WTC11 (cell line): Measurements from ENCODE around the gene PHC2. TPM values are rescaled to one million over a fixed set of nuclear protein-coding genes. Genes with fewer than 3 reads are reported as not detected.

ENCODE experiments used
- ATAC-seq: fragments of 200-7000 bp; cut with Tn5 transposase; 2 replicates; pipeline ENCODE4 v1.10.0; 2021; ENCODE audit warnings: mild to moderate bottlenecking, moderate library complexity
- CTCF ChIA-PET: fragments of 300-600 bp; sonication (Branson Sonifier 250); formaldehyde crosslinking; loops from one replicate; lab custom pipeline; 2021; ENCODE audit warnings: antibody characterized with exemption; lab: Charles Lee
- POLR2A ChIA-PET: fragments of 350-600 bp; sonication (Branson Sonifier 250); formaldehyde crosslinking; loops from one replicate; lab custom pipeline; 2021; ENCODE audit warnings: antibody characterized with exemption; lab: Charles Lee
- DNase-seq: peaks from one replicate; pipeline ENCODE4 v3.0.0; 2021; ENCODE audit warnings: low spot score
- H3K27ac Mint-ChIP-seq: 2 replicates; pipeline ENCODE4 v1.8.0; 2021; ENCODE audit warnings: mixed read lengths
- H3K27me3 Mint-ChIP-seq: 2 replicates; pipeline ENCODE4 v1.8.0; 2021; ENCODE audit warnings: low read depth, mild to moderate bottlenecking, moderate library complexity, mixed read lengths
- H3K36me3 Mint-ChIP-seq: 2 replicates; pipeline ENCODE4 v1.8.0; 2021; ENCODE audit warnings: mixed read lengths
- H3K4me1 Mint-ChIP-seq: 2 replicates; pipeline ENCODE4 v1.8.0; 2022; ENCODE audit warnings: mixed read lengths
- H3K4me3 Mint-ChIP-seq: 2 replicates; pipeline ENCODE4 v1.8.0; 2021; ENCODE audit warnings: mild to moderate bottlenecking, moderate library complexity, mixed read lengths
- H3K9me3 Mint-ChIP-seq: 2 replicates; pipeline ENCODE4 v1.8.0; 2021; ENCODE audit warnings: mixed read lengths
- ATF1 ChIP-seq: sonication (generic); formaldehyde crosslinking; IDR thresholded peaks from 2 replicates; pipeline ENCODE4 v1.8.1; 2023; ENCODE audit warnings: mild to moderate bottlenecking, moderate library complexity, missing genetic modification reagents
- EMX1 ChIP-seq: fragments of 250-450 bp; sonication (Bioruptor Pico); IDR thresholded peaks from 2 replicates; pipeline ENCODE4 v1.8.0; 2021; ENCODE audit warnings: mild to moderate bottlenecking
- HMGA2 ChIP-seq: fragments of 250-450 bp; sonication (Bioruptor Pico); IDR thresholded peaks from 2 replicates; pipeline ENCODE4 v1.4.0; 2021; ENCODE audit warnings: mild to moderate bottlenecking, moderate library complexity
- KAT7 ChIP-seq: sonication (generic); formaldehyde crosslinking; IDR thresholded peaks from 2 replicates; pipeline ENCODE4 v1.8.1; 2023; ENCODE audit warnings: missing genetic modification reagents, mild to moderate bottlenecking, borderline replicate concordance
- MYBL2 ChIP-seq: sonication (generic); formaldehyde crosslinking; IDR thresholded peaks from 2 replicates; pipeline ENCODE4 v1.8.1; 2023; ENCODE audit warnings: mild to moderate bottlenecking, moderate library complexity, missing genetic modification reagents
- NFE2L1 ChIP-seq: sonication (generic); formaldehyde crosslinking; IDR thresholded peaks from 2 replicates; pipeline ENCODE4 v1.8.1; 2023; ENCODE audit warnings: missing genetic modification reagents
- OVOL2 ChIP-seq: fragments of 250-450 bp; sonication (Bioruptor Pico); IDR thresholded peaks from 2 replicates; pipeline ENCODE4 v1.9.0; 2021; ENCODE audit warnings: mild to moderate bottlenecking, borderline replicate concordance
- TCF7 ChIP-seq: sonication (generic); formaldehyde crosslinking; IDR thresholded peaks from 2 replicates; pipeline ENCODE4 v1.8.0; 2022; ENCODE audit warnings: mild to moderate bottlenecking, low read depth, missing genetic modification reagents, moderate library complexity
- TEAD1 ChIP-seq: sonication (generic); formaldehyde crosslinking; IDR thresholded peaks from 2 replicates; pipeline ENCODE4 v1.8.0; 2022; ENCODE audit warnings: mild to moderate bottlenecking, missing genetic modification reagents
- ZBTB21 ChIP-seq: sonication (generic); formaldehyde crosslinking; IDR thresholded peaks from 2 replicates; pipeline ENCODE4 v1.8.1; 2023; ENCODE audit warnings: mild to moderate bottlenecking, missing genetic modification reagents, borderline replicate concordance
- ZNF138 ChIP-seq: sonication (generic); formaldehyde crosslinking; conservative IDR thresholded peaks from 2 replicates; pipeline ENCODE4 v1.8.1; 2022; ENCODE audit warnings: mild to moderate bottlenecking, moderate library complexity, missing genetic modification reagents
- ZNF317 ChIP-seq: sonication (generic); formaldehyde crosslinking; IDR thresholded peaks from 2 replicates; pipeline ENCODE4 v1.8.1; 2023; ENCODE audit warnings: low read depth, mild to moderate bottlenecking, moderate library complexity, missing genetic modification reagents, borderline replicate concordance
- ZNF396 ChIP-seq: fragments of 250-450 bp; sonication (Bioruptor Pico); IDR thresholded peaks from 2 replicates; pipeline ENCODE4 v1.8.0; 2021; ENCODE audit warnings: mild to moderate bottlenecking, moderate library complexity, borderline replicate concordance
- ZNF423 ChIP-seq: fragments of 250-450 bp; sonication (Bioruptor Pico); IDR thresholded peaks from 2 replicates; pipeline ENCODE4 v2.1.2; 2022; ENCODE audit warnings: mild to moderate bottlenecking, moderate library complexity
- total RNA-seq: library from RNA; stranded (reverse); gene quantifications from 3 replicates; pipeline ENCODE4 v1.2.3, GENCODE V29; 2021
- TF ChIP-seq, protein P1 (sequence below): sonication (generic); formaldehyde crosslinking; IDR thresholded peaks from 2 replicates; pipeline ENCODE4 v1.8.1; 2022; ENCODE audit warnings: low read depth, mild to moderate bottlenecking, moderate library complexity, missing genetic modification reagents, borderline replicate concordance
- TF ChIP-seq, protein P2 (sequence below): fragments of 200-600 bp; IDR thresholded peaks from 2 replicates; pipeline ENCODE4 v1.8.0; 2022; ENCODE audit warnings: antibody characterized with exemption
- TF ChIP-seq, protein P3 (sequence below): fragments of 250-450 bp; sonication (Bioruptor Pico); IDR thresholded peaks from 2 replicates; pipeline ENCODE4 v1.9.0; 2021; ENCODE audit warnings: moderate library complexity, mild to moderate bottlenecking, inconsistent platforms, borderline replicate concordance
- TF ChIP-seq, protein P4 (sequence below): sonication (generic); formaldehyde crosslinking; IDR thresholded peaks from 2 replicates; pipeline ENCODE4 v1.8.0; 2022; ENCODE audit warnings: mild to moderate bottlenecking, missing genetic modification reagents
- TF ChIP-seq, protein P5 (sequence below): sonication (generic); formaldehyde crosslinking; IDR thresholded peaks from 2 replicates; pipeline ENCODE4 v1.8.1; 2022; ENCODE audit warnings: mild to moderate bottlenecking, missing genetic modification reagents, moderate library complexity, borderline replicate concordance
- TF ChIP-seq, protein P6 (sequence below): sonication (generic); formaldehyde crosslinking; IDR thresholded peaks from 2 replicates; pipeline ENCODE4 v1.8.1; 2022; ENCODE audit warnings: missing genetic modification reagents, borderline replicate concordance
- TF ChIP-seq, protein P7 (sequence below): sonication (generic); formaldehyde crosslinking; IDR thresholded peaks from 2 replicates; pipeline ENCODE4 v1.8.1; 2023; ENCODE audit warnings: mild to moderate bottlenecking, missing genetic modification reagents, moderate library complexity
- TF ChIP-seq, protein P8 (sequence below): fragments of 250-450 bp; sonication (Bioruptor Pico); IDR thresholded peaks from 2 replicates; pipeline ENCODE4 v1.9.0; 2021; ENCODE audit warnings: mild to moderate bottlenecking

PHC2 gene
- total RNA-seq, 1 experiment from 2014 or later, result 7.0 TPM

DNA sequence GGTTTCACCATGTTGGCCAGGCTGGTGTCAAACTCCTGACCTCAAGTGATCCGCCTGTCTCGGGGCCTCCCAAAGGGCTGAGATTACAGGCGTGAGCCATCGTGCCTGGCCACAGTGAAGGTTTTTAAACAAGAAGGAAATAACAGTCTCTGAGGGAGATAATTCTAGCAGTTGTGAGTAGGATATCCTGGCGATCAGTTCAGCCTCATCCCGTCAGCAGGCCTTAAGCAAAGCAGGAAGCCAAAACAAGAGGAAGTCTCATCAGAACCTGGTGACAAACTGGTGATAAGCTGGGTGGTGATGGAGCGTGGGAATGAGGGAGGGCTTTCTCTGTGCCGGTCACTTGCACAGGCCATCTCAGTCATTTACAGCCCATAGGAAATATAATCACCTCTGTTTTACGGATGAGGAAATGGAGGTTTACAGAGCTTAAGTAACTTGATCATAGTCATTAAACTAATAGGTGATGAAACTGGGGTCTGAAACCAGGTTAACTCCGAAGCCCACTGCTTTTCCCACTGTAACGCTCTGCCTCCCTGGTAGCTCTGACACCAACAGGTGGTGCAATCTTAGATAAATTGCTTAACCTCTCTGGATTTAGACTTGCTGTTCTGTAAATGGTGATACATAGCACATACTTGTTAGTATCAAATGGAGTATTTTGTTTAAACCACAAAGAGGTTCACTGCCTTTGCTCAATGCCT lies 69.2 kb downstream of the PHC2 start (continued):
- TF ChIP-seq, protein P1, sequence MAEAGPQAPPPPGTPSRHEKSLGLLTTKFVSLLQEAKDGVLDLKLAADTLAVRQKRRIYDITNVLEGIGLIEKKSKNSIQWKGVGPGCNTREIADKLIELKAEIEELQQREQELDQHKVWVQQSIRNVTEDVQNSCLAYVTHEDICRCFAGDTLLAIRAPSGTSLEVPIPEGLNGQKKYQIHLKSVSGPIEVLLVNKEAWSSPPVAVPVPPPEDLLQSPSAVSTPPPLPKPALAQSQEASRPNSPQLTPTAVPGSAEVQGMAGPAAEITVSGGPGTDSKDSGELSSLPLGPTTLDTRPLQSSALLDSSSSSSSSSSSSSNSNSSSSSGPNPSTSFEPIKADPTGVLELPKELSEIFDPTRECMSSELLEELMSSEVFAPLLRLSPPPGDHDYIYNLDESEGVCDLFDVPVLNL (CRISPR knock-in tag), result no peak
- TF ChIP-seq NFE2L1 (CRISPR knock-in tag) (no peak), ZNF138 (CRISPR knock-in tag) (no peak), ZBTB21 (CRISPR knock-in tag) (no peak), ATF1 (CRISPR knock-in tag) (no peak), TCF7 (CRISPR knock-in tag) (no peak), ZNF423 (CRISPR knock-in tag) (no peak)
- TF ChIP-seq, protein P2, sequence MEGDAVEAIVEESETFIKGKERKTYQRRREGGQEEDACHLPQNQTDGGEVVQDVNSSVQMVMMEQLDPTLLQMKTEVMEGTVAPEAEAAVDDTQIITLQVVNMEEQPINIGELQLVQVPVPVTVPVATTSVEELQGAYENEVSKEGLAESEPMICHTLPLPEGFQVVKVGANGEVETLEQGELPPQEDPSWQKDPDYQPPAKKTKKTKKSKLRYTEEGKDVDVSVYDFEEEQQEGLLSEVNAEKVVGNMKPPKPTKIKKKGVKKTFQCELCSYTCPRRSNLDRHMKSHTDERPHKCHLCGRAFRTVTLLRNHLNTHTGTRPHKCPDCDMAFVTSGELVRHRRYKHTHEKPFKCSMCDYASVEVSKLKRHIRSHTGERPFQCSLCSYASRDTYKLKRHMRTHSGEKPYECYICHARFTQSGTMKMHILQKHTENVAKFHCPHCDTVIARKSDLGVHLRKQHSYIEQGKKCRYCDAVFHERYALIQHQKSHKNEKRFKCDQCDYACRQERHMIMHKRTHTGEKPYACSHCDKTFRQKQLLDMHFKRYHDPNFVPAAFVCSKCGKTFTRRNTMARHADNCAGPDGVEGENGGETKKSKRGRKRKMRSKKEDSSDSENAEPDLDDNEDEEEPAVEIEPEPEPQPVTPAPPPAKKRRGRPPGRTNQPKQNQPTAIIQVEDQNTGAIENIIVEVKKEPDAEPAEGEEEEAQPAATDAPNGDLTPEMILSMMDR, result no peak
- TF ChIP-seq, protein P3, sequence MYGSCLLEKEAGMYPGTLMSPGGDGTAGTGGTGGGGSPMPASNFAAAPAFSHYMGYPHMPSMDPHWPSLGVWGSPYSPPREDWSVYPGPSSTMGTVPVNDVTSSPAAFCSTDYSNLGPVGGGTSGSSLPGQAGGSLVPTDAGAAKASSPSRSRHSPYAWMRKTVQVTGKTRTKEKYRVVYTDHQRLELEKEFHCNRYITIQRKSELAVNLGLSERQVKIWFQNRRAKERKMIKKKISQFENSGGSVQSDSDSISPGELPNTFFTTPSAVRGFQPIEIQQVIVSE (CRISPR knock-in tag), result no peak

DNA sequence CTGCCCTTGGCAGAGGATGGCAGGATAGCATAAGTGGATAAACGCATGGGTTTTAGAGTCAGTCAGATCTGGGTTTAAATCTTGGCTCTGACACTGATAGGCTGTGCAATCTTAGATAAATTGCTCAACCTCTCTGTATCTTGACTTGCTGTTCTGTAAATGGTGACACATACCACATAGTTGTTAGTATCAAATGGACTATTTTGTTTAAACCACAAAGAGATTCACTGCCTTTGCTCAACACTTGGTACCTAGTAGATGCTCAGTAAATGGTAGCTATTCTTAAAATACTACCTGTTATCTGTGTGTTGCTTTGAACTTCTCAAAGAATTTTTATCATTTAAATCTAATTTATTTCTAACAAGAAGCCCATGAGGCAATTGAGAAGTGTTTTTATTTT lies 70.5 kb downstream of the PHC2 start:
- CTCF ChIA-PET, result interaction anchor here (1.5 kb wide), 1 partner anchor 21 kb away, joined by 5 read pairs; no protein-coding TSS in a partner anchor
- DNase-seq, result no peak
- ATAC-seq, result no peak
- Mint-ChIP-seq H3K27ac (no peak overlapping the region), H3K27me3 (peaks cover 52% of the 10 kb centered on the region), H3K36me3 (no peaks in the 10 kb centered on the region), H3K4me1 (peaks cover 44% of the 10 kb centered on the region), H3K4me3 (no peak overlapping the region), H3K9me3 (peaks cover 4% of the 10 kb centered on the region; the same call in 1 of the 2 replicates)
- POLR2A ChIA-PET, result no interaction called here
- TF ChIP-seq MYBL2 (CRISPR knock-in tag) (no peak), HMGA2 (CRISPR knock-in tag) (no peak), NFE2L1 (CRISPR knock-in tag) (no peak), EMX1 (CRISPR knock-in tag) (no peak), TEAD1 (CRISPR knock-in tag) (no peak)
- TF ChIP-seq, protein P4, sequence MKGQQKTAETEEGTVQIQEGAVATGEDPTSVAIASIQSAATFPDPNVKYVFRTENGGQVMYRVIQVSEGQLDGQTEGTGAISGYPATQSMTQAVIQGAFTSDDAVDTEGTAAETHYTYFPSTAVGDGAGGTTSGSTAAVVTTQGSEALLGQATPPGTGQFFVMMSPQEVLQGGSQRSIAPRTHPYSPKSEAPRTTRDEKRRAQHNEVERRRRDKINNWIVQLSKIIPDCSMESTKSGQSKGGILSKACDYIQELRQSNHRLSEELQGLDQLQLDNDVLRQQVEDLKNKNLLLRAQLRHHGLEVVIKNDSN (CRISPR knock-in tag), result no peak
- TF ChIP-seq, all 79 proteins: peak for 0

DNA sequence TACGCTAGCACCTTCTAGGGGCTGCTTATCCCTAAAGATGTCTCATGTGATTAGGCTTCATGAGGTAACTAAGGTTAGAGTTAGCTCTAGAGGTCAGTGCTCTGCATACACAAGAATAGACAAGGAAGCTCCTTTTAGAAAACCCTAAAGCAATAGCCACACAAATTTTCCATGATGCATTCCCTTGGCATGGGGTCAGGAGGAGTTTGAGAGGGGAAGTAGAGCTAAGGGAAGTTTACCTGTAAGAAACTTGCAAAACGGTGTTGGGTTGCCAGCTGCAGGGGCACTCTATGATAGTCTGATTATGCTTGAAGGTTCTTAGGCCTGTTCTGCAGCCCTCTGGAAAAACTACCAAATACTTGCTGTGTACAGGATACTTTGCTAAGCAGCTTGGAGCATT lies 71.0 kb downstream of the PHC2 start:
- Mint-ChIP-seq H3K4me3 (no peak overlapping the region), H3K36me3 (no peaks in the 10 kb centered on the region), H3K27ac (no peak overlapping the region), H3K27me3 (peaks cover 56% of the 10 kb centered on the region), H3K4me1 (peaks cover 42% of the 10 kb centered on the region), H3K9me3 (peaks cover 4% of the 10 kb centered on the region; the same call in 1 of the 2 replicates)
- ChIA-PET POLR2A (no interaction called here), CTCF (interaction anchor here (0.8 to 1.5 kb wide), 2 partner anchors 21 to 62 kb away, joined by 4 to 5 read pairs; no protein-coding TSS in a partner anchor)
- ATAC-seq, result no peak
- no peak for DNase-seq
- TF ChIP-seq OVOL2 (CRISPR knock-in tag) (no peak), ZNF317 (CRISPR knock-in tag) (no peak), ZNF396 (CRISPR knock-in tag) (no peak), KAT7 (CRISPR knock-in tag) (no peak)
- TF ChIP-seq, protein P5, sequence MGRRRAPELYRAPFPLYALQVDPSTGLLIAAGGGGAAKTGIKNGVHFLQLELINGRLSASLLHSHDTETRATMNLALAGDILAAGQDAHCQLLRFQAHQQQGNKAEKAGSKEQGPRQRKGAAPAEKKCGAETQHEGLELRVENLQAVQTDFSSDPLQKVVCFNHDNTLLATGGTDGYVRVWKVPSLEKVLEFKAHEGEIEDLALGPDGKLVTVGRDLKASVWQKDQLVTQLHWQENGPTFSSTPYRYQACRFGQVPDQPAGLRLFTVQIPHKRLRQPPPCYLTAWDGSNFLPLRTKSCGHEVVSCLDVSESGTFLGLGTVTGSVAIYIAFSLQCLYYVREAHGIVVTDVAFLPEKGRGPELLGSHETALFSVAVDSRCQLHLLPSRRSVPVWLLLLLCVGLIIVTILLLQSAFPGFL, result no peak
- TF ChIP-seq, protein P6, sequence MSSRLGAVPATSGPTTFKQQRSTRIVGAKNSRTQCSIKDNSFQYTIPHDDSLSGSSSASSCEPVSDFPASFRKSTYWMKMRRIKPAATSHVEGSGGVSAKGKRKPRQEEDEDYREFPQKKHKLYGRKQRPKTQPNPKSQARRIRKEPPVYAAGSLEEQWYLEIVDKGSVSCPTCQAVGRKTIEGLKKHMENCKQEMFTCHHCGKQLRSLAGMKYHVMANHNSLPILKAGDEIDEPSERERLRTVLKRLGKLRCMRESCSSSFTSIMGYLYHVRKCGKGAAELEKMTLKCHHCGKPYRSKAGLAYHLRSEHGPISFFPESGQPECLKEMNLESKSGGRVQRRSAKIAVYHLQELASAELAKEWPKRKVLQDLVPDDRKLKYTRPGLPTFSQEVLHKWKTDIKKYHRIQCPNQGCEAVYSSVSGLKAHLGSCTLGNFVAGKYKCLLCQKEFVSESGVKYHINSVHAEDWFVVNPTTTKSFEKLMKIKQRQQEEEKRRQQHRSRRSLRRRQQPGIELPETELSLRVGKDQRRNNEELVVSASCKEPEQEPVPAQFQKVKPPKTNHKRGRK, result no peak
- TF ChIP-seq, protein P7, sequence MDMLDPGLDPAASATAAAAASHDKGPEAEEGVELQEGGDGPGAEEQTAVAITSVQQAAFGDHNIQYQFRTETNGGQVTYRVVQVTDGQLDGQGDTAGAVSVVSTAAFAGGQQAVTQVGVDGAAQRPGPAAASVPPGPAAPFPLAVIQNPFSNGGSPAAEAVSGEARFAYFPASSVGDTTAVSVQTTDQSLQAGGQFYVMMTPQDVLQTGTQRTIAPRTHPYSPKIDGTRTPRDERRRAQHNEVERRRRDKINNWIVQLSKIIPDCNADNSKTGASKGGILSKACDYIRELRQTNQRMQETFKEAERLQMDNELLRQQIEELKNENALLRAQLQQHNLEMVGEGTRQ (CRISPR knock-in tag), result no peak
- TF ChIP-seq, protein P8, sequence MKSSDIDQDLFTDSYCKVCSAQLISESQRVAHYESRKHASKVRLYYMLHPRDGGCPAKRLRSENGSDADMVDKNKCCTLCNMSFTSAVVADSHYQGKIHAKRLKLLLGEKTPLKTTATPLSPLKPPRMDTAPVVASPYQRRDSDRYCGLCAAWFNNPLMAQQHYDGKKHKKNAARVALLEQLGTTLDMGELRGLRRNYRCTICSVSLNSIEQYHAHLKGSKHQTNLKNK (CRISPR knock-in tag), result no peak
- TF ChIP-seq, protein P4 (CRISPR knock-in tag), result no peak
